HG03520 (cell line): ENCODE results near the gene IL3.

ENCODE experiments used
- ATAC-seq: cut with Tn5 transposase; IDR thresholded peaks from one replicate; pipeline ENCODE4 v1.9.1; 2021; ENCODE audit warnings: mild to moderate bottlenecking, moderate library complexity; ENCODE audit not compliant: unreplicated experiment

IL3 gene

GRCh38 chr5:132056610-132057497, 3.6 kb upstream of the IL3 start:
- ATAC-seq, result no peak

- no peak for ATAC-seq
Measured at GRCh38 chr5:132057498-132058255, 2.8 kb upstream of the IL3 start.

DNA sequence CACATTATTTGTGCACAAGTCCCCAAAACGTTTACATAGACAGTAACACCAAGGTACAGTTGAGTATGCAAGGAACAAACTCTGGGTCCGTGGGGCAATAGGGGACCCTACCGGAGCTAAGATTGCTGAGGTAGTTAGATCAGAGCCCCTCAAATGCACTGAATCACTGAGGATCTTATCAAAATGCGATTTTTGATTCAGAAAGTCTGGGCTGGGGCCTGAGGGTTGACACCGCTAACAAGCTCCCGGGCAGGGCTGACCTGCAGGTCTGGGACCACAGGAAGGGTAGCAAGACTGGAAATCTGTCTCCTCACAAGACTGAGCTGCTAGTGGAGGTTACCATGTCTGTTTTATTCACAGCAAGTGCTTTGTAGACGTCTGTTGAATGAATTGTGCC, 1.8 kb upstream of the IL3 start:
- no peak for ATAC-seq

GRCh38 chr5:132059043-132059695, 1.3 kb upstream of the IL3 start:
- ATAC-seq, result no peak

DNA sequence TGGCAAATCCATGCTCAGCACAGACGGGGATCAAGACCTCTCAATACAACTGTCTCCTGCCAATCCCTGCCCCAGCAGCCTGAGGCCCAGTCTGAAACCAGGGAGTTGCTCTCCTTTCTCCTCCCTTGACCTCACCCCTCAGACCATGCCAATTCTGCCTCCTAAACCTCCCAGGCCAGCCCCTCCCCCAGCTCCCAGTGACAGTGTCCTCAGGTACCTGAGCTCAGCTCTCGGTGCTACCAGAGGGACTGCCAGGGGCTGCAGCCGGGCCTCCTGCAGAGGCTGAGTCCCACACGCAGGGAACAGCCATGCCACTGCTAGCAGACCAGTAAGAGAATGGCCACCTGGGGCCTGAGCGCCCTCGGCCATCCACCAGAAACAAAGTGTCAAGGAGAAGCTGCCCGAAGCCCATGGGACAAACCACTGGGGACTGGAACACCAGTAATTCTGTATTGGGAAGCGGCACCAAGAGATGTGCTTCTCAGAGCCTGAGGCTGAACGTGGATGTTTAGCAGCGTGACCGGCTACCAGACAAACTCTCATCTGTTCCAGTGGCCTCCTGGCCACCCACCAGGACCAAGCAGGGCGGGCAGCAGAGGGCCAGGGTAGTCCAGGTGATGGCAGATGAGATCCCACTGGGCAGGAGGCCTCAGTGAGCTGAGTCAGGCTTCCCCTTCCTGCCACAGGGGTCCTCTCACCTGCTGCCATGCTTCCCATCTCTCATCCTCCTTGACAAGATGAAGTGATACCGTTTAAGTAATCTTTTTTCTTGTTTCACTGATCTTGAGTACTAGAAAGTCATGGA, 557 bp upstream of the IL3 start:
- ATAC-seq, result no peak

- no peak for ATAC-seq
Measured at GRCh38 chr5:132063090-132063911, 2.8 kb downstream of the IL3 start.

- ATAC-seq, result no peak
Measured at GRCh38 chr5:132064140-132064539, 3.7 kb downstream of the IL3 start.

DNA sequence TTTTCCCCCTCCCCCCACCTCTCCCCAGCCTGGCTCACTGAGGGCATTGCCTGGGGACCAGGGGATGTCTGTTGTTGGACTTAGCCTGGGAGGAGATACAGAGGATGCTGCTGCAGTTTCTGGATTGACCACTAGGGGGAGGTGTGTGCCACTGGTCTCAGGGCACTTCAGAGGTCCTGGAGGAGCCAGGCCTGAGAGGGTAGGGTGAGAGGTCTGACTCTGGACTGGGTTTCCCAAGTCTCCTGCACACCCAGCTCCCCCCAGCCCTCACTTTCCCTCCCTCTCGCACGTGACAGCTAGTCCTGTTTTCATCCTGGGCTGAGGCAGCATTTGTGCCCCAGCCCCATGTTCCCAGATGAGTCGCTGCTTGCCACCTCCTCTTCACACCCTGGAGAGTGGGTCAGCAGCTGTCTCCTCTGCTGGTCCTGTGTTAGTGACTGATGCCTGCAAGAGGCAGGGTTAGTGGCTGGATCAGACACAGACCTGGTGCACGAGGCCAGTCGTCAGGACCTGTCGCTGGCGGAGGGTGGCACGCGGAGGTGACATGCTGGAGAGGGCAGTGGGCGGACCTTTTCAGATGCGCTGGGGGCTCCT, 4.4 kb downstream of the IL3 start:
- ATAC-seq, result peak; percentile 71

GRCh38 chr5:132065351-132065937, 5.0 kb downstream of the IL3 start:
- ATAC-seq, result no peak

- ATAC-seq, result no peak
Measured at GRCh38 chr5:132065951-132066701, 5.7 kb downstream of the IL3 start.

- ATAC-seq, result no peak
Measured at GRCh38 chr5:132066871-132067270, 6.4 kb downstream of the IL3 start.

GRCh38 chr5:132067451-132067850, 7.0 kb downstream of the IL3 start:
- ATAC-seq, result no peak

- ATAC-seq, result no peak
Measured at GRCh38 chr5:132067941-132068808, 7.7 kb downstream of the IL3 start.

DNA sequence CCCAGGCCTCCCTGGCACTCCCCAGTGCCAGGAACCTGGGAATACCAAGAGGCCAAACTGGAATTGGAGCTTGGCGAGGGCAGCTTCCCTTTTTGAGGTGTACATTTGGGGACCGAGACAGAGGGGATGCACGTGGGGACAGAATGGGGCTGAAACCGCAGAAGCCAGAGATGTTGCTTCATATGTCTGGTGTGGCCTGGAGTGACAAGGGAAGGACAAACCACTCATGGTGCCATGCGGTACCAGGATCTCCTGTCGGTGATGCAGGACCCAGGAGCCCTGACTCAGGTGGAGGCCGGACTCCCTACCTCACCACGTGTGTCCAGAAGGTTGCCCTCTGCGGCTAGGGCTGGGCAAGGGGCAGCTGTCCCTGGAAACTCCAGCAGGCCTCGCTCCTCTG, 9.1 kb downstream of the IL3 start:
- ATAC-seq, result no peak

- ATAC-seq, result no peak
Measured at GRCh38 chr5:132069994-132070393, 9.5 kb downstream of the IL3 start.

DNA sequence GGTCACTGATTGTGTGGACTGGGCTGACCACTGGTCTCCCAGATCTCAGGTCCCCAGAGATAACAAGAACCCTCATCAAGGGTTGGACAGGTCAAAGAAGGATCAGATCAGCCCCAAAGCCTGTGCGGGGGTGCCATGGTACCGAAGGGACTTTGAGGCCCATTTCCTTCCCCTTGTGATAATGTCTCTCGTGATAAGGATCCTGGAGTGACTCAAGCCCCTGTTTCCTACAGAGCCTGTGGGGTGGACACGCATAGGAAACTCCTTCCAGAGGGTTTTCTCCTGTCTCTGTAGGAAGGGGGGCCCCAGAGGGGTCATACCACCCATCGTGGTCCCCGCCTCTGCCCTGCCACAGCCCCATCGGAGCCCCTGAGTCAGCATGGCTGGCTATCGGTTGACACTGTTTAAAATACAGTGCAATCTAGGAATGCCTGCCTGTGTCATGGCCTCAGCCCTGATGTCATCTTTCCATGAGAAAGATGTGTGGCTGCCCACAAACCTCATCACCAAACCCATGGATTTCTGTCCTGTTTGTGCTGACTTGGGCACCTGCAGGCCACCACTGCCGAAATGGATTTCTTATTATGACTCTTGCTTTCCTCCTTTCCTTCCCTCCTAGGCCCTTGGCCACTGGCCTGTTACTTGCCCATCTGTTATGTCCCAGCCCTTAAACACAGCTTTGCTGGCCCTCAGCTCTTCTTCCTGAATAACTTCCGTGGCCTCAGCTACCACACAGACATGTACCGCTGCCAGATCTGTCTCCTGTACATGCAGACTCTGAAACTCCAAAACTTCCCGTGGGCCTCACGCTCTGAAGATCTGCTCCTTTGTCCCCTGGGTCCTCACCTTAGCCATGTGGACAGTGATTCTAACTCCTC, 10.2 kb downstream of the IL3 start:
- ATAC-seq, result no peak

DNA sequence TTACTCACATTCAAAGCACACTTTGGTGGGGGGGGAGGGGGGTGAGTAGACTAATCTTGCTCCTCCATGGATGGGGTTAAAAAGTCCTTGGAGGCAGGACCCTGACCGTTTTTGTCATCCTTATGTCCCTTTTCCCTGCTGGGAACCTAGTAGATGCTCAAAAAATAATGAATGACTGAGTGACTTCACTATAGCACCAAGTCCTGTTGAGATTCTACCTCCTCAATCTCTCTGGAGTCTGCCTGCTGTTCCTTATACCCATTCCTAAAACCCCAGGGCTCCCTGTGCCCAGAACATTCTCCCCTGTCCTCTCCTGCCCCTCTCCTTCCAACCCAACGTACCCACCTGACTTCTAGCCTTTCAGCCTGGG, 10.9 kb downstream of the IL3 start:
- ATAC-seq, result no peak
